ENCODE results near the gene CAMTA1. TPM values are rescaled to one million over a fixed set of nuclear protein-coding genes. Genes with fewer than 3 reads are reported as not detected.

CAMTA1 gene
- total RNA-seq, 1 donor from 2014 or later, result 77.6 TPM

- FAIRE-seq (no peak), DNase-seq (ENCODE audit: low read depth) (no peak)
- Histone ChIP-seq H3K4me1 (ENCODE audit: insufficient read depth, low read length) (peaks cover 46% of the 10 kb centered on the region), H3K79me2 (ENCODE audit: insufficient read depth, low read length) (no peaks in the 10 kb centered on the region), H3K27me3 (ENCODE audit: insufficient read depth, low read length) (no peaks in the 10 kb centered on the region), H3K4me2 (ENCODE audit: low read length) (peak overlapping the region; percentile 73), H3K9me3 (ENCODE audit: insufficient read depth, low read depth, low read length) (no peaks in the 10 kb centered on the region), H3K27ac (ENCODE audit: low read depth, low read length) (peak overlapping the region; percentile 100), H4K20me1 (ENCODE audit: insufficient read depth, low read length) (no peaks in the 10 kb centered on the region), H3K36me3 (ENCODE audit: insufficient read depth, low read length) (no peaks in the 10 kb centered on the region), H3K4me3 (ENCODE audit: insufficient read depth, low read depth, low read length) (no peak overlapping the region), H3K9ac (ENCODE audit: low read length) (peak overlapping the region; percentile 85), H2AFZ (ENCODE audit: low read depth, low read length) (no peak overlapping the region)
- Mint-ChIP-seq H3K27ac (ENCODE audit: unreplicated experiment) (peak overlapping the region; percentile 99), H3K4me3 (ENCODE audit: unreplicated experiment) (no peak overlapping the region), H3K4me1 (ENCODE audit: low read depth, unreplicated experiment) (peaks cover 59% of the 10 kb centered on the region), H3K27me3 (ENCODE audit: low read depth, unreplicated experiment) (no peaks in the 10 kb centered on the region), H3K36me3 (ENCODE audit: low read depth, unreplicated experiment) (peaks cover 1% of the 10 kb centered on the region), H3K9me3 (ENCODE audit: unreplicated experiment) (peaks cover 5% of the 10 kb centered on the region)
- TF ChIP-seq CTCF (IDR thresholded peaks at IDR 0.05; ENCODE audit: insufficient read depth, low read depth, low read length) (no peak), EZH2 (IDR thresholded peaks at IDR 0.05; ENCODE audit: insufficient read depth, low read length) (no peak)
Measured at GRCh38 chr1:7298145-7298544, 512.9 kb downstream of the CAMTA1 start.

- H3K4me1 ChIP-seq (ENCODE audit: insufficient read depth, low read length), result peaks cover 50% of the 10 kb centered on the region
- no peaks in the 10 kb centered on the region for H3K27me3 Mint-ChIP-seq (ENCODE audit: low read depth, unreplicated experiment)
- H3K4me3 Mint-ChIP-seq (ENCODE audit: unreplicated experiment), result no peak overlapping the region
- H3K4me1 Mint-ChIP-seq (ENCODE audit: low read depth, unreplicated experiment), result peaks cover 62% of the 10 kb centered on the region
- H3K27me3 ChIP-seq (ENCODE audit: insufficient read depth, low read length), result no peaks in the 10 kb centered on the region
- H4K20me1 ChIP-seq (ENCODE audit: insufficient read depth, low read length), result no peaks in the 10 kb centered on the region
- peak overlapping the region; percentile 85 for H3K9ac ChIP-seq (ENCODE audit: low read length)
- no peaks in the 10 kb centered on the region for H3K9me3 ChIP-seq (ENCODE audit: insufficient read depth, low read depth, low read length)
- peak overlapping the region; percentile 100 for H3K27ac ChIP-seq (ENCODE audit: low read depth, low read length)
- no peaks in the 10 kb centered on the region for H3K36me3 ChIP-seq (ENCODE audit: insufficient read depth, low read length)
- FAIRE-seq (peak; percentile 58), DNase-seq (ENCODE audit: low read depth) (peak; percentile 71)
- H2AFZ ChIP-seq (ENCODE audit: low read depth, low read length), result peak overlapping the region; percentile 33
- H3K9me3 Mint-ChIP-seq (ENCODE audit: unreplicated experiment), result peaks cover 5% of the 10 kb centered on the region
- peak overlapping the region; percentile 99 for H3K27ac Mint-ChIP-seq (ENCODE audit: unreplicated experiment)
- peak overlapping the region; percentile 73 for H3K4me2 ChIP-seq (ENCODE audit: low read length)
- peaks cover 1% of the 10 kb centered on the region for H3K36me3 Mint-ChIP-seq (ENCODE audit: low read depth, unreplicated experiment)
- H3K79me2 ChIP-seq (ENCODE audit: insufficient read depth, low read length), result no peaks in the 10 kb centered on the region
- H3K4me3 ChIP-seq (ENCODE audit: insufficient read depth, low read depth, low read length), result peak overlapping the region; percentile 26
- TF ChIP-seq CTCF (IDR thresholded peaks at IDR 0.05; ENCODE audit: insufficient read depth, low read depth, low read length) (no peak), EZH2 (IDR thresholded peaks at IDR 0.05; ENCODE audit: insufficient read depth, low read length) (no peak)
Measured at GRCh38 chr1:7298749-7299151, 513.5 kb downstream of the CAMTA1 start.

- peak overlapping the region; percentile 75 for H3K4me2 ChIP-seq (ENCODE audit: low read length)
- H3K36me3 ChIP-seq (ENCODE audit: insufficient read depth, low read length), result no peaks in the 10 kb centered on the region
- Mint-ChIP-seq H3K9me3 (ENCODE audit: unreplicated experiment) (peaks cover 5% of the 10 kb centered on the region), H3K4me3 (ENCODE audit: unreplicated experiment) (peak overlapping the region; percentile 31), H3K4me1 (ENCODE audit: low read depth, unreplicated experiment) (peaks cover 63% of the 10 kb centered on the region), H3K27ac (ENCODE audit: unreplicated experiment) (peak overlapping the region; percentile 99), H3K36me3 (ENCODE audit: low read depth, unreplicated experiment) (peaks cover 1% of the 10 kb centered on the region), H3K27me3 (ENCODE audit: low read depth, unreplicated experiment) (no peaks in the 10 kb centered on the region)
- no peaks in the 10 kb centered on the region for H3K27me3 ChIP-seq (ENCODE audit: insufficient read depth, low read length)
- TF ChIP-seq CTCF (IDR thresholded peaks at IDR 0.05; ENCODE audit: insufficient read depth, low read depth, low read length) (no peak), EZH2 (IDR thresholded peaks at IDR 0.05; ENCODE audit: insufficient read depth, low read length) (no peak)
- no peaks in the 10 kb centered on the region for H4K20me1 ChIP-seq (ENCODE audit: insufficient read depth, low read length)
- no peaks in the 10 kb centered on the region for H3K9me3 ChIP-seq (ENCODE audit: insufficient read depth, low read depth, low read length)
- no peak overlapping the region for H3K4me3 ChIP-seq (ENCODE audit: insufficient read depth, low read depth, low read length)
- no peak overlapping the region for H2AFZ ChIP-seq (ENCODE audit: low read depth, low read length)
- DNase-seq (ENCODE audit: low read depth) (peak; percentile 98), FAIRE-seq (peak; percentile 98)
- peak overlapping the region; percentile 90 for H3K9ac ChIP-seq (ENCODE audit: low read length)
- H3K4me1 ChIP-seq (ENCODE audit: insufficient read depth, low read length), result peaks cover 54% of the 10 kb centered on the region
- H3K27ac ChIP-seq (ENCODE audit: low read depth, low read length), result peak overlapping the region; percentile 100
- no peaks in the 10 kb centered on the region for H3K79me2 ChIP-seq (ENCODE audit: insufficient read depth, low read length)
Measured at GRCh38 chr1:7299329-7299799, 514.1 kb downstream of the CAMTA1 start.

Data from astrocyte (in vitro differentiated cells and primary cell).